Right lobe of liver (tissue), 6 donors: ENCODE results near the gene KCNK3. TPM values are rescaled to one million over a fixed set of nuclear protein-coding genes. Genes with fewer than 3 reads are reported as not detected.
A peak's percentile ranks its signal among the peaks of the same experiment; 100 is the strongest.

Source experiments
- ATAC-seq, 4 donors: fragments of 200-7000 bp; cut with Tn5 transposase; one replicate each; pipeline ENCODE4 v1.9.1; 2020; ENCODE audit warnings: mild to moderate bottlenecking in 4 of 4, moderate library complexity in 4 of 4
- DNase-seq, 3 donors: peaks; one replicate each; pipeline ENCODE4 v3.0.0-alpha.2; 2020
- H3K27ac ChIP-seq, 3 donors: fragments of 200-600 bp; one replicate each; pipeline ENCODE4 v1.8.0; 2022
- H3K27me3 ChIP-seq, 2 donors: fragments of 200-600 bp; one replicate each; pipeline ENCODE4 v1.8.0; 2022
- H3K36me3 ChIP-seq, 4 donors: fragments of 200-600 bp; sonication (generic) in 1 of 4; one replicate each; pipeline versions ENCODE4 v1.5.1 to v1.8.0; 2017 to 2022; ENCODE audit warnings: control low read depth in 1 of 4
- H3K4me1 ChIP-seq, 4 donors: fragments of 200-600 bp; sonication (generic) in 1 of 4; one replicate each; pipeline versions ENCODE4 v1.5.1 to v1.8.0; 2017 to 2022; ENCODE audit warnings: control low read depth in 1 of 4
- H3K4me3 ChIP-seq, 3 donors: fragments of 200-600 bp; one replicate each; pipeline ENCODE4 v1.8.0; 2022
- H3K9me3 ChIP-seq, 4 donors: fragments of 200-600 bp; sonication (generic) in 1 of 4; one replicate each; pipeline versions ENCODE4 v1.5.1 to v1.8.0; 2017 to 2022; ENCODE audit warnings: control low read depth in 1 of 4
- POLR2A ChIP-seq: fragments of 450-650 bp; IDR thresholded peaks from one replicate; pipeline ENCODE4 v1.6.1; 2017; ENCODE audit warnings: antibody characterized with exemption, mild to moderate bottlenecking
- WGBS: methylation state at CpG from one replicate; pipeline ENCODE4 v1.1.6; 2018; ENCODE audit warnings: low coverage, low lambda C conversion rate; ENCODE audit not compliant: insufficient coverage; ENCODE audit errors: missing lambda C conversion rate; 5-methylcytosine and 5-hydroxymethylcytosine counted together
- intact Hi-C, 2 donors: fragments of 100-400 bp; cut with DNase I; formaldehyde crosslinking; loops; one replicate each; pipeline versions ENCODE4 v1.11.2 to v1.14.1; 2022
- total RNA-seq, 6 experiments: library from RNA; depleted of rRNA in 2 of 6; stranded (reverse); fragments of >200 nt in 2 of 6; fragmentation: NEBNext Ultra II Directional in 3 of 6; extraction: Animal tissue kit (Norgen Biotek cat#: 25700) in 3 of 6; gene quantifications; one replicate each; pipeline versions ENCODE4 v1.1.0 to v1.2.4, GENCODE V29; 2016 to 2023
- TF ChIP-seq, protein P1 (sequence below), 4 donors: fragments of 200-600 bp in 3 of 4; fragments of 450-650 bp in 1 of 4; IDR thresholded peaks; one replicate each; pipeline versions ENCODE4 v1.5.1 to v1.8.0; 2016 to 2022; ENCODE audit warnings: antibody characterized with exemption in 4 of 4, mild to moderate bottlenecking in 2 of 4
- donor health status: DM: no; HTN: yes; CAD: no.
- donor health status: DM: no; HTN: no; CAD: no.
- donor health status: DM: no; HTN: no; CAD: no.
- donor health status: DM: no; HTN: yes; CAD: no.
- donor health status: DM: no; HTN: yes; CAD: no.

The KCNK3 gene
- total RNA-seq, 6 experiments from 2014 or later: 0.18 to 0.43 (median 0.33) TPM

DNA sequence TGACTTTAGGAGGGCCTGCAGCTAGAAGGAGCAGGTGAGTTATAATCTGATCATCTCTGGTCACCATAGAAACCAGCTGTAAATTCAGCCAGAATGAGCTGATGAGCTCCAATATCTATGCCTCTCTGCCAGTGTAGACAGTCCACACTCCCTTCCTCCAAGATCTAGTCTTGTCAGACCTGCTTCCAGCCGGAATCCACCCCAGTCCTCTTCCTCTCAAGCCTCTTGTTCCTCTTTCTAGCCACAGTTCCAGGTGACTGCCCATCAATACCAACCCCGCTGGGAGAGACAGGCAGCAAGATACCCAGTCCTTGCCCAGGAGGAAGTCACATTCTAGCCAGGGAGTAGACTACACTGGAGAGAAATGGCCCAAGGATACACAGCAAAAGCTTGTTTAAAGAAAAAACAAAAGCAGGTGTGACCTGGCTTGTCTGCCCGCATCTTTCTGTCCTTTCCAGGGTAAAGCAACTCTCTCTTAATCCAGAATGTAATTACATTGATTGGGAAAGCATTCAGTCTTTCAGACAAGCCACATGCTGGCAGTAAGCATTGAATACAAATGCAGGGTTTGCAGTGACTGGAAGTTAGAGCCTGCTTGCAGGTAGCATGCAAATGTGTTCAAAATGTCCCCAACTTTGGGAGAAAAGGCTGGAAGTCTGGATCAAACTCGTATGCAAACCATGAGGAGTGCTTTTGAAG is 62.6 kb downstream of the KCNK3 start:
- no peak overlapping the region for H3K27ac ChIP-seq
- no peak for ATAC-seq

DNA sequence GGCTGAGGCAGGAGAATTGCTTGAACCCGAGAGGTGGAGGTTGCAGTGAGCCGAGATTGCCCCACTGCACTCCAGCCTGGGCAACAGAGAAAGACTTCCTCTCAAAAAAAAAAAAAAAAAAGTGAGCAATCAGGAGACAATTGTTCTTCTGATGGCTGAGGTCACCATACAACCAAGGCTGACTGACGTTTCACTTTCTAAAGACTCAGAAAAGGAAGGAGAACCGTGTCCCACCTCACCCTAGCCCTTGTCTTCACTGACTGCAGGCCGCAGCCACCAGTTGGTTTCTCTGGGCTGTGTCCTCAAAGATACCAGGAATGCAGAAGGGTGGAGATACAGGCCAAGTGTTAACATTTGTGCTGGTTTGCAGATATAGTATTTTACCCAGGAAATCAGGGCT is 63.8 kb downstream of the KCNK3 start:
- H3K27ac ChIP-seq: no peak overlapping the region
- TF ChIP-seq, protein P1, sequence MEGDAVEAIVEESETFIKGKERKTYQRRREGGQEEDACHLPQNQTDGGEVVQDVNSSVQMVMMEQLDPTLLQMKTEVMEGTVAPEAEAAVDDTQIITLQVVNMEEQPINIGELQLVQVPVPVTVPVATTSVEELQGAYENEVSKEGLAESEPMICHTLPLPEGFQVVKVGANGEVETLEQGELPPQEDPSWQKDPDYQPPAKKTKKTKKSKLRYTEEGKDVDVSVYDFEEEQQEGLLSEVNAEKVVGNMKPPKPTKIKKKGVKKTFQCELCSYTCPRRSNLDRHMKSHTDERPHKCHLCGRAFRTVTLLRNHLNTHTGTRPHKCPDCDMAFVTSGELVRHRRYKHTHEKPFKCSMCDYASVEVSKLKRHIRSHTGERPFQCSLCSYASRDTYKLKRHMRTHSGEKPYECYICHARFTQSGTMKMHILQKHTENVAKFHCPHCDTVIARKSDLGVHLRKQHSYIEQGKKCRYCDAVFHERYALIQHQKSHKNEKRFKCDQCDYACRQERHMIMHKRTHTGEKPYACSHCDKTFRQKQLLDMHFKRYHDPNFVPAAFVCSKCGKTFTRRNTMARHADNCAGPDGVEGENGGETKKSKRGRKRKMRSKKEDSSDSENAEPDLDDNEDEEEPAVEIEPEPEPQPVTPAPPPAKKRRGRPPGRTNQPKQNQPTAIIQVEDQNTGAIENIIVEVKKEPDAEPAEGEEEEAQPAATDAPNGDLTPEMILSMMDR (IDR thresholded peaks at IDR 0.05): no peak
- TF ChIP-seq POLR2A: no peak
- DNase-seq (no peak), ATAC-seq (peak; percentile 23 to 54 (median 41))
- H3K27me3 ChIP-seq: no peaks in the 10 kb centered on the region
- no peaks in the 10 kb centered on the region for H3K9me3 ChIP-seq
- intact Hi-C loops: no loop called here
- H3K36me3 ChIP-seq: no peaks in the 10 kb centered on the region
- WGBS: 38% methylated on average over 2 of the region's 5 CpGs
- peaks cover 0 to 11% (median 6%) of the 10 kb centered on the region in 4 donors for H3K4me1 ChIP-seq
- H3K4me3 ChIP-seq: no peak overlapping the region

More for the DNA sequence above, 62.6 kb downstream of the KCNK3 start:
- no peaks in the 10 kb centered on the region for H3K27me3 ChIP-seq
- DNase-seq: no peak
- 63% methylated on average over 2 of the region's 4 CpGs for WGBS
- no peaks in the 10 kb centered on the region for H3K36me3 ChIP-seq
- no peak overlapping the region for H3K4me3 ChIP-seq
- no peak for TF ChIP-seq POLR2A
- TF ChIP-seq, protein P1 (IDR thresholded peaks at IDR 0.05): no peak
- H3K9me3 ChIP-seq: no peaks in the 10 kb centered on the region
- intact Hi-C loops: no loop called here
- peaks cover 0 to 11% (median 6%) of the 10 kb centered on the region in 4 donors for H3K4me1 ChIP-seq

DNA sequence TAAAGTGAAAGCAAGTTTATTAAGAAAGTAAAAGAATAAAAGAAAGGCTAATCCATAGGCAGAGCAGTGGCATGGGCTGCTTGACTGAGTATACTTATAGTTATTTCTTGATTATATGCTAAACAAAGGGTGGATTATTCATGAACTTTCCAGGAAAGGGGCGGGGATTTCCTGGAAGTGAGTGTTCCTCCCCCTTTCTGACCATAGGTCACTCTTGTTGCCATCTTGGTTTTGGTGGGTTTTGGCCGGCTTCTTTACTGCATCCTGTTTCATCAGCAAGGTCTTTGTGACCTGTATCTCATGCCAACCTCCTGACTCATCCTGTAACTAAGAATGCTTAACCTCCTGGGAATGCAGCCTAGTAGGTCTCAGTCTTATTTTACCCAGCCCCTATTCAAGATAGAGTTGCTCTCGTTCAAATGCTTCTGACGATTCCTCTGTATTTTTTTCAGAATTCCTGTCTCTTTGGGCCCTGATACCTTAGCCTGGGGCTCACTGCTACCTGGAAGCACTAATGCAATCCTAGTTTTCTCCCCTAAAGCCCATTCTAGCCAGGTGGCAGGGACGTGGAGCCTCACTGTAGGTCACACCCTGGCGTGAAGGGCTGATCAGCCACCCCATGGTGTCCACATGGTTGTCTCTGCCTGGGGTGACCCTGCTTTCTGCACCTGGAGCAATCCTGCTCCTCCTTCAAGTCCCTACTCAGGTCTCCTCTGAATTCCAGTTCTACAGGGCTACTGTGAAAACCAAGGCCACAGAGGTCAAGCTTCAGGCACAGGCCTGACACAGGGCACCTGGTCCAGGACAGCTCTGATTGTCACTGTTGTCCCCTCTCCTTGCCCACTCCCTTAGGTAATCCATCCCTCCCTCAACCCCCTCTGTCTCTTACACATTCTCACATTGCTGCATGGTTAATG is 65.6 kb downstream of the KCNK3 start:
- DNase-seq (no peak), ATAC-seq (peak; percentile 57 to 79 (median 70))
- peaks cover 0 to 11% (median 6%) of the 10 kb centered on the region in 4 donors for H3K4me1 ChIP-seq
- 49% methylated on average over 5 of the region's 6 CpGs for WGBS
- H3K4me3 ChIP-seq: no peak overlapping the region
- TF ChIP-seq, protein P1 (IDR thresholded peaks at IDR 0.05): no peak
- TF ChIP-seq POLR2A: no peak
- peak overlapping the region in 2 of 3 donors; percentile 15 to 59 for H3K27ac ChIP-seq
- intact Hi-C loops: no loop called here
- no peaks in the 10 kb centered on the region for H3K36me3 ChIP-seq
- no peaks in the 10 kb centered on the region for H3K9me3 ChIP-seq
- no peaks in the 10 kb centered on the region for H3K27me3 ChIP-seq

DNA sequence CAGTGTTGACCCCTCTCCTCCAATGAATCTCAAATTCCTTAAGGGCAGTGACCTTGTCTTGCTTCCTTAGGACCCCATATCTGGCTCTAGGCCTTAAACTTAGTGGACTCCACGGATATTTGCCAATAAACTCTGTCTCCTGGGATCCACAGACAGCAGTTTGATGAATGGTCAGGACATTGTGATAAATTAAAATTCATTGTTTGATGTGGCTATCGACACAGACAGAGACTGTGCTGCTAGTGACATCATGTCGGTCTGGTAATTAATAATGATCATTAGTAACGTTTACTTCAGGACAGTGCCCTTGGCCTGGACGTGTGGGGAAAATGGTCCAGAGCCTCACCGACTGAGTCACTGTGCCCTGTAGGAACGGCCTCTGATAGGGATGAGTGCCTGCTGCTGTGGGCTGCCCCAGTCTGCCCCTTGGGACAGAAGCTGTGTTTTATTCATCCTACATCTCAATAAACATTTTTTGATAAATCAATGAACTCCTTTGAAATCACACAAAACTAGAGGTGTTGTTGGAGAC is 66.3 kb downstream of the KCNK3 start:
- TF ChIP-seq, protein P1 (IDR thresholded peaks at IDR 0.05): no peak
- peak overlapping the region in 2 of 3 donors; percentile 15 to 59 for H3K27ac ChIP-seq
- H3K9me3 ChIP-seq: no peaks in the 10 kb centered on the region
- WGBS: 78% methylated on average over 6 of the region's 7 CpGs
- intact Hi-C loops: no loop called here
- DNase-seq (no peak), ATAC-seq (no peak)
- no peak overlapping the region for H3K4me3 ChIP-seq
- H3K36me3 ChIP-seq: no peaks in the 10 kb centered on the region
- H3K27me3 ChIP-seq: no peaks in the 10 kb centered on the region
- H3K4me1 ChIP-seq: peaks cover 0 to 11% (median 8%) of the 10 kb centered on the region in 4 donors
